CD14-positive monocyte (primary cell): ENCODE data around the gene MED9. TPM values are rescaled to one million over a fixed set of nuclear protein-coding genes. Genes with fewer than 3 reads are reported as not detected.
A peak's percentile ranks its signal among the peaks of the same experiment; 100 is the strongest.

Experiments
- DNase-seq, 3 donors: peaks; one replicate each; pipeline ENCODE4 v3.0.0-alpha.2; 2011 to 2022
- H2AFZ ChIP-seq: 2 replicates; pipeline ENCODE4 v1.6.0; 2012; ENCODE audit warnings: mild to moderate bottlenecking, low read depth, low read length, inconsistent platforms; ENCODE audit not compliant: insufficient read depth, poor library complexity, severe bottlenecking
- H3K27ac ChIP-seq, 2 donors: 1 replicate in 1 of 2; 2 replicates in 1 of 2; pipeline ENCODE4 v1.5.1; 2012 to 2013; ENCODE audit warnings: low read length in 2 of 2, control low read depth in 1 of 2, inconsistent platforms in 1 of 2, low read depth in 1 of 2, mild to moderate bottlenecking in 1 of 2
- H3K27me3 ChIP-seq, 2 donors: one replicate each; pipeline versions ENCODE4 v1.6.0 to v1.6.1; 2011 to 2013; ENCODE audit warnings: low read length in 2 of 2; ENCODE audit not compliant: control insufficient read depth in 2 of 2, insufficient read depth in 2 of 2
- H3K36me3 ChIP-seq, 2 donors: replicated peaks in 1 of 2; 1 replicate in 1 of 2; 2 replicates in 1 of 2; pipeline versions ENCODE4 v1.5.1 to v1.6.1; 2012 to 2013; ENCODE audit warnings: low read length in 2 of 2, control low read depth in 1 of 2, inconsistent platforms in 1 of 2, mild to moderate bottlenecking in 1 of 2; ENCODE audit not compliant: insufficient read depth in 2 of 2, control insufficient read depth in 1 of 2
- H3K4me1 ChIP-seq, 2 donors: 1 replicate in 1 of 2; 2 replicates in 1 of 2; pipeline versions ENCODE4 v1.5.1 to v1.6.1; 2012 to 2013; ENCODE audit warnings: low read length in 2 of 2, control low read depth in 1 of 2, inconsistent platforms in 1 of 2, mild to moderate bottlenecking in 1 of 2, moderate library complexity in 1 of 2; ENCODE audit not compliant: insufficient read depth in 2 of 2, control insufficient read depth in 1 of 2
- H3K4me2 ChIP-seq: replicated peaks from 2 replicates; pipeline ENCODE3; 2012; ENCODE audit warnings: low read length, moderate library complexity, mild to moderate bottlenecking; ENCODE audit not compliant: poor library complexity, severe bottlenecking; ENCODE audit errors: extremely low read depth
- H3K4me3 ChIP-seq, 3 experiments: fragments of 200-600 bp in 1 of 3; sonication (generic) in 1 of 3; replicated peaks in 1 of 3; 1 replicate in 2 of 3; 2 replicates in 1 of 3; pipeline ENCODE4 v1.5.1; 2011 to 2013; ENCODE audit warnings: low read length in 3 of 3, mild to moderate bottlenecking in 3 of 3, control low read depth in 2 of 3, low read depth in 2 of 3, inconsistent platforms in 1 of 3, moderate library complexity in 1 of 3
- H3K79me2 ChIP-seq: 2 replicates; pipeline ENCODE4 v1.6.0; 2012; ENCODE audit warnings: mild to moderate bottlenecking, control low read depth, inconsistent platforms, low read length, moderate library complexity; ENCODE audit not compliant: insufficient read depth
- H3K9ac ChIP-seq: 2 replicates; pipeline ENCODE4 v1.6.0; 2017; ENCODE audit warnings: low read length, mild to moderate bottlenecking; ENCODE audit not compliant: insufficient read depth, poor library complexity, severe bottlenecking
- H3K9me3 ChIP-seq, 2 donors: replicated peaks in 1 of 2; 1 replicate in 1 of 2; 2 replicates in 1 of 2; pipeline versions ENCODE4 v1.5.1 to v1.6.1; 2012 to 2013; ENCODE audit warnings: low read length in 2 of 2, control low read depth in 1 of 2; ENCODE audit not compliant: control insufficient read depth in 1 of 2, insufficient read depth in 1 of 2
- H4K20me1 ChIP-seq: 2 replicates; pipeline ENCODE4 v1.6.0; 2012; ENCODE audit warnings: mild to moderate bottlenecking, low read length, control low read depth, moderate library complexity; ENCODE audit not compliant: insufficient read depth
- H3K27ac Mint-ChIP-seq, 7 donors: one replicate each; pipeline ENCODE4 v1.8.0; 2020; ENCODE audit warnings: mild to moderate bottlenecking in 7 of 7, mixed read lengths in 7 of 7, moderate library complexity in 6 of 7, inconsistent platforms in 2 of 7
- H3K27me3 Mint-ChIP-seq, 3 donors: one replicate each; pipeline ENCODE4 v1.8.0; 2021 to 2022; ENCODE audit warnings: low read depth in 3 of 3, mild to moderate bottlenecking in 3 of 3, mixed read lengths in 3 of 3, moderate library complexity in 3 of 3, inconsistent platforms in 1 of 3
- H3K36me3 Mint-ChIP-seq, 2 donors: one replicate each; pipeline ENCODE4 v1.8.0; 2020; ENCODE audit warnings: mixed read lengths in 2 of 2, inconsistent platforms in 1 of 2, mild to moderate bottlenecking in 1 of 2
- H3K4me1 Mint-ChIP-seq: one replicate; pipeline ENCODE4 v1.8.0; 2020; ENCODE audit warnings: mild to moderate bottlenecking, mixed read lengths
- H3K4me3 Mint-ChIP-seq, 2 donors: one replicate each; pipeline ENCODE4 v1.8.0; 2020; ENCODE audit warnings: mild to moderate bottlenecking in 2 of 2, mixed read lengths in 2 of 2, moderate library complexity in 1 of 2
- H3K9me3 Mint-ChIP-seq, 7 donors: one replicate each; pipeline ENCODE4 v1.8.0; 2020 to 2022; ENCODE audit warnings: mixed read lengths in 7 of 7, mild to moderate bottlenecking in 6 of 7, moderate library complexity in 6 of 7, inconsistent platforms in 2 of 7
- CTCF ChIP-seq: fragments of 200-600 bp; IDR thresholded peaks from one replicate; pipeline ENCODE4 v1.8.0; 2022; ENCODE audit warnings: antibody characterized with exemption, mild to moderate bottlenecking
- WGBS: methylation state at CpG from one replicate; pipeline ENCODE4 v1.1.5; 2013; ENCODE audit warnings: missing lambda C conversion rate; ENCODE audit not compliant: insufficient coverage; 5-methylcytosine and 5-hydroxymethylcytosine counted together
- intact Hi-C, 2 donors: fragments of 100-400 bp; cut with micrococcal nuclease; formaldehyde crosslinking; loops; one replicate each; pipeline versions ENCODE4 v1.15.0 to v1.15.1; 2023
- polyA plus RNA-seq, 3 donors: library from polyadenylated mRNA; depleted of rRNA in 1 of 3; unstranded in 2 of 3; stranded (reverse) in 1 of 3; fragments of 300-500 nt in 2 of 3; fragments of >200 nt in 1 of 3; fragmentation: Illumina TruSeq in 2 of 3; gene quantifications; 1 replicate in 2 of 3; 2 replicates in 1 of 3; pipeline ENCODE4 v1.2.3, GENCODE V29; 2012 to 2021

MED9 gene
- polyA plus RNA-seq, 3 donors = 5.6 to 6.9 (median 6.1) TPM

GRCh38 chr17:17479209-17479608, 2.4 kb downstream of the MED9 start:
- Mint-ChIP-seq H3K4me3 (no peak overlapping the region), H3K27me3 (peaks cover 0 to 1% (median 0%) of the 10 kb centered on the region in 3 donors), H3K9me3 (peaks cover 0 to 2% (median 0%) of the 10 kb centered on the region in 7 donors), H3K27ac (peak overlapping the region in 1 of 7 donors; percentile 21), H3K4me1 (peaks cover 32% of the 10 kb centered on the region), H3K36me3 (peaks cover 24 to 33% of the 10 kb centered on the region in 2 donors)
- Histone ChIP-seq H3K36me3 (peaks cover 8 to 35% of the 10 kb centered on the region in 2 donors), H3K4me3 (no peak overlapping the region), H3K9ac (no peak overlapping the region), H3K4me1 (peaks cover 11 to 19% of the 10 kb centered on the region in 2 donors), H4K20me1 (peaks cover 31% of the 10 kb centered on the region), H3K4me2 (no peak overlapping the region), H3K9me3 (no peaks in the 10 kb centered on the region), H3K27me3 (no peaks in the 10 kb centered on the region), H3K27ac (peak overlapping the region in 1 of 2 donors; percentile 14), H3K79me2 (peaks cover 70% of the 10 kb centered on the region), H2AFZ (no peak overlapping the region)
- no peak for TF ChIP-seq CTCF
- intact Hi-C loops = loop anchor here in 1 of 2 donors (5.0 kb wide), 1 partner anchor 113 kb away; the partner anchor contains the start of gene PEMT
- WGBS = no CpG with 5 or more reads among the region's 3 CpGs
- no peak for DNase-seq

DNA sequence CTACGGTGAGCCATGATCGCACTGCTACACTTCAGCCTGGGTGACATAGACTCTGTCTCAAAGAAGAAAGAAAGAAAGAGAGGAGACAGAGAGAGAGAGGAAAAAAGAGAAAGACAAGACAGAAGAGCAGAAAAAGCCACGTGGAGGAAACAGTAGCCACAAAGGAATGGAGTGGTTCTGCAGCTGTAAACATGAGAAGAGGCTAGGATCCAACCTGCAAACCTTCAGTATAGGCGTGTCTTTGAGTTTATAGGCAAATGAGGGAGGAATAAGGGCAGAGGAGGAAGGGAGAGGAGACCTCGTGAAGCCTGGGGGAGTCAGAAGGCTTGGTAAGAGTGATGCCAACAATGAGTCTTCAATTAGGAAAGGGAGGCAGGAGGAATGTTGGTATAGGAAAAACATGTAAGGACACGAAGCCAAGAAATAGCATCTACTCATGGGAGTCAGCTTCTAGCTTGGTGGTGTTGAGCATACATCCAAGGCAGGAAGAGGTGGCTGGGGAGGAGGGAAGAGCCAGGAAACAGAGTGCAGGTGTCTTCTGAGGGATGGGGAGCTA, 3.9 kb downstream of the MED9 start:
- H3K9ac ChIP-seq = no peak overlapping the region
- intact Hi-C loops = no loop called here
- H3K27ac ChIP-seq = no peak overlapping the region
- H4K20me1 ChIP-seq = peaks cover 44% of the 10 kb centered on the region
- no peak overlapping the region for H2AFZ ChIP-seq
- Mint-ChIP-seq H3K27me3 (no peaks in the 10 kb centered on the region), H3K4me3 (no peak overlapping the region), H3K36me3 (peaks cover 29 to 43% of the 10 kb centered on the region in 2 donors), H3K4me1 (peaks cover 35% of the 10 kb centered on the region), H3K27ac (peak overlapping the region in 3 of 7 donors; percentile 1 to 66 (median 16)), H3K9me3 (peaks cover 0 to 2% (median 0%) of the 10 kb centered on the region in 7 donors)
- H3K4me2 ChIP-seq = no peak overlapping the region
- 83% methylated on average over 6 of the region's 6 CpGs for WGBS
- H3K36me3 ChIP-seq = peaks cover 12 to 45% of the 10 kb centered on the region in 2 donors
- peaks cover 11 to 19% of the 10 kb centered on the region in 2 donors for H3K4me1 ChIP-seq
- H3K27me3 ChIP-seq = no peaks in the 10 kb centered on the region
- no peaks in the 10 kb centered on the region for H3K9me3 ChIP-seq
- peaks cover 83% of the 10 kb centered on the region for H3K79me2 ChIP-seq
- DNase-seq = no peak
- no peak for TF ChIP-seq CTCF
- no peak overlapping the region for H3K4me3 ChIP-seq
